HG02759 (cell line): Measurements from ENCODE around the gene PON3.

Experiments used
- ATAC-seq: cut with Tn5 transposase; IDR thresholded peaks from one replicate; pipeline ENCODE4 v1.9.1; 2021; ENCODE audit warnings: mild to moderate bottlenecking, moderate library complexity; ENCODE audit not compliant: unreplicated experiment

PON3 gene

DNA sequence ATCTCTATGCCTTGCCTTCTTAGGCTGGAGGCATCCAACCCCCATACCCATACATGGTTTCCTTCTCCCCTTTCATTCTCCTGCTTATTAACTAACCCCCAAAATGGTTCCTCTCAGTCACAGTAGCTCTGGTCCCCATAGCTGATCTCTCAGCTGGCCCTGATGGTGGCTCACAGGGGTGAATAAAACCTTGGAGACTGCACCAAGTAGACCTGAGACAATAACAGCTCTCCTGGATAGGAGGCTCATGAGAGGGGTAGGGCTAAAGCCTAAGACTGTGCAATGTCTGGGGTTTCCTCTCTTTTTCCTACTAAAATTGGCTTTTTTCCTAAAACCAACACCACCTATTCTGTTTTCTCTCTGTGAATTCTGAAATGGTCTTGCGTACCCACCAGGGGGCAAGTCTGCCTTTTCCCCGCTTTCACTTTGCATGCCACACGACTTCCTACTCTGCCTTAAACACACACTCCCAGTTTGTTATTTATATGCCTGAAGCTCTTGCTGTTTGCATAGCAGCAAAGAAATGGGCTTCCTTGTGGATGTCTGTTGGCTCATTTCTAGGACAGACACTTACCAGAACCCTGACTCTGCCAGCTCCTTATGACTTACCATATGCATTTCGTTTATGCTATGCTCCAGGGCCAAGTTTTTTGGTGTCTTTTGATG is 53.4 kb downstream of the PON3 start:
- ATAC-seq = no peak

DNA sequence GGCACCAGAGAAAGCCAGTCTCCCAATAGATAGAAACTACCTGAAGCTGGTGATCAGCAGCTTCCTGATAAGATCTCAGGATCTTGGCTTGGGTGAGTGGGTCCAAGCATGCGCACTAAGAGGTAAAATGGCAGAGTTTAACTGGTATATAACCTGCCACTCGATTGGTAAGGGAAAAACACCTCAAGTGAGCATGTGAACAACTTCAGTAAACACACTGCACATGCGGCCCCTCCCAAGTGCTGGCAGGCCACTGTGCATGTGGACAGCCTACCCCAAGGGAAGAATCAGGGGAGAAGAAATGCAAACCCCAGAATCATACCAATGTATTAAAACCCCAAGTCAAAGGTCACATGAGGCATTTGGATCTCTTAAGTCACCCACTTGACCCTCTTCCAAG is 54.1 kb downstream of the PON3 start:
- no peak for ATAC-seq

DNA sequence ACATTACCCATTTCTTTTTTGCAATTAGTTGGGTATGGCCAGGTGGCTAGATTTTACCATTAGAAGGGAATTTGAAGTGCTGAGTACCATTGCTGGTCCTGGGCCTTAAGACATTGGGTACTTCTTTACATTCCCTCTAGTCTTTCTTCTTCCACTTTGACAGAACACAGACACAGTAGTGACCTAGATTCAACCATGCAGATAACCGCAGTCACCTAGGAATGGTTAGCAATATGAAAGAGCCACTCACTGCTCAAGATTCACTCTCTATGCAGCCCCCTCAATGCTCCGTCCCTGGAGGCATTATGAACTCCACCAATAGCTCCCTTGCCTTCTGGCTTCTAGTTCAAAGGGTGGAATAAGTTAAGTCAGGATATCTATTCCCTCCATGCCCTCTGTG is 55.7 kb downstream of the PON3 start:
- no peak for ATAC-seq

DNA sequence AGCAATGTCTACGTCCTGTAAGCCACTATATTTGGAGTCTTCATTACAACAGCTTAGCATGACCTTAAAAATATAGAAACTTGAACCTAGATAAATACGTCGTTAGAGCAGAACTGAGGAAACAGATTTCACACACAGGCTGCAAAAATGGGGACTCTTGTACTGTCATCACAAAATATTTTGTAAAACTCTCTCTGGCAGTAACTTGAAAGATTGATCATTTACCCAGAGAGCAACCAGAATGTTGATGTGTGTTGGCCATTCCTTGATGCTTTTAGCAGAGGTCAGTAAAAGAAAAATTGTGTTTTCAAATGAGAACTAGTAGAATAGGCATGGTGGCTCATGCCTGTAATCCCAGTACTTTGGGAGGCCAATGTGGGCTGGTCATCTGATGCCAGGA is 57.3 kb downstream of the PON3 start:
- ATAC-seq = no peak

DNA sequence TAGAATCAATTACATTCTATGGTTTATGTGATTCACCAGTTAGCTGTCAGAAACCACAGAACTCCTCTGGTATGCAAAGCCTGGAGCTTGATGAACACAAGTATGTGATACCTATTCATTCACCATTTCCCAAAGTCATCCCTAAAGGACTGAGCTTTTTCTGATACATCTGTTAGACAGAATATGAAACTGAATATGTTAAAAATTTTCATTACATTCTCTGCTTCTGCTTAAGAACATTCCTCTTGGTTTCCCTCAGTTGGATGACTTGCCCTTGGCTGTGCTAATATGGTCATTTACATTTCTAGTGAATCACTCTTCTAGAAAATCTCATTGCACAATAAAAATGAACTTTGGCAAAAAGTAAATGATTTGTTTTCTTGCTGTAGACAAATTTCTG is 61.1 kb downstream of the PON3 start:
- no peak for ATAC-seq

DNA sequence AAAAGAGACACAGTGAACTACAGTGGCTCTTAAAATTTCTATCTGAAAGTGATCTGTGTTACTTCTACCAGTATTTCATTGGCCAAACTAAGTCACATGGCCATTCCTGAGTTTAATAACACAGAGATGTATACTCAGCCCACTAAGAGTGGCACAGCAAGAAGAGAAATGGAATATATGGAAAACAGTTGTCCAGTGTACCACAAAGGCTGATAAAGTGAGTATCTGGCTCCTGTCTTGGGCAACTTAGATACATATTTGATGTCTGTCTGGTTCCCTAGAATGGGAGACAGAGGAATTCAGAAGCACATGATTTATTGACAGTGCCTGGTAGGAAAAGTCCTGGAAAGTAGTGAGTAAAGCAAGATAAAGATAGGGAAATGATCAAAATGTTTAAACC is 61.7 kb downstream of the PON3 start:
- ATAC-seq = no peak

DNA sequence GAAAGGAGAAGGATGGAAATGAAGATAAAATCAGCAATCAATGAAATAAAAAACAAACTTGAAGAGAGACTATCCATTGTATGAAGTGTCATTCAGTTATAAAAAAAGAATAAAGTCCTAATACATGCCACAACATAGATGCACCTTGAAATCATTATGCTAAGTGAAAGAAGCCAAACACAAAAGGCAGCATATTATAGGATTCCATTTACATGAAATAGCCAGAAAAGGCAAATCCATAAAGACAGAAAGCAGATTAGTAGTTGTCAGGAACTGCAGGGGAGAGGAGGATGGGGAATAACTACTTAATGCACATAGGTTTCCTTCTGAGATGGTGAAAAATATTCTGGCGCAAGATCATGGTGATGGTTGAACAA is 65.2 kb downstream of the PON3 start:
- ATAC-seq = peak; percentile 45

DNA sequence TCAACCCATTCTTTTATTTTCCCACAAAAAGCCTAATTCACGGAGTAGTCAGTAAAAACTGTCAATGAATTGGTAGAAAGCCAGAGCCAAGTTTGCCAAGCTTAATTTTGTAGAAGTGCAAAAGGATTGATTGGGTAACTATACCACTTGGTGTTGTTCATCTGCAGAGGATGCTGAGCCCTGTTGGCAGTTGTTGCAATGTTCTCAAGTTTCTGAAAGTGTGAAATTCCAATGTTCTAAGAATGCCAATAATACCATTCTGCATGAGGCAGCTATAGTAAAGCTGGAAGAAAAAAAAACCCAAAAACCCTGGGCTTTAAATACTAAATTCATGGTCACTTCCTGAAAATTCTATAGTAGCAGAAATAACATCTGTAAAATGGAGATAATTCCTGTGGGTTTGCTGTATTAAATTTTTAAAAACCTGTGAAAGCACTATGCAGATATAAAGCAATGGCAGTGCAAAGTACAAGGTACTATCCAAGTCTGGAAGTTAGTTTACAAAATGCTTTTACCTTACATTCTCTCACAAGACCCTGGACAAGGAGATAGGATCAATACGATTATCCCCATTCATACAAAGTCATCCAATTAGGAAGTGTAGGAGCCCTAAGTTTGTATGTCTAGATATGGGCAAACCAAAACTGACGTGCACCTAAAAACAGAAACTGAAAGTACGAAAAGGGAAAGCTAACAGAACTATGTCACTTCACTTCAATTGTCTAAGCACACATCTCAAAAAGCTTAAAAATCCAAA is 65.8 kb downstream of the PON3 start:
- peak; percentile 95 for ATAC-seq

DNA sequence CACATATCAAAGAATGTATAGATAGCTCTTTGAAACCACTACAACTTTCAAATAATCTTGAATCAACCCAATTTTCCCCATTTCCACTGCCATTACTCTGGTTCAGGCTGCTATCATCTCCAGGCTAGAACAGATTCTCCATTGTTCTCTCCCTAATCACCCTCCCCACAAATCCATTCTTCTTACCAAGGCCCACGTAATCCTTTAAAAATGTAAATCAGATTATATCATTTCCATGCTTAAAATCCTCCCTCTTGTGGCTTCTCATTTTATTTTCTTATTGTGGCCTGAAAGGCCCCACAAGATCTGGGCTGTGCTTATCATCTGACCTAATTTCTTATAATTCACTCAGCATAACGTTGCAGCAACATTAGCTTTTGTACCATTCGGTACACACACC is 68.8 kb downstream of the PON3 start:
- ATAC-seq = no peak

DNA sequence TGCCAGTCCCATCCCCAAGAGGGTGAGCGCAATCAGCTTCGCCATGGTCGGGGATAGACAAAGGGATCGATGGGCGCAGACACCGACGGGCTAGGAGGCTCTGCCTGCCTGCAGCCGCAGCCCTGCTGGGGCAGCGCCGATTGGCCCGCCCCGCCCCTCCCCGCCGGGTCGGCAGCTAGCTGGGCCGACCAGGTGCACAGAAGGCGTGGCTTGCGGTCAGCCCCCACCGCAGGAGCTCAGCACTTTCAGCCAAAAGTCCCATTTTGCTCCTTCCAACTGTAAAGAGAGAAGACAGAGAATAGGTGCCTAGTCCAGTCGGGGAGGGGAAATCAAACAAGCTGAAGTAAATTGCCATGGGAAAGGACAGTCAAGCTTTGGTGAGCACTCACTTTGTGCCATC is 71.7 kb downstream of the PON3 start, which contains the start of gene PON1:
TSS of gene PON1 (minus strand) at position 102 of the 400 bp plus-strand sequence. CDS start at position 45, 57 bp downstream.
- no peak for ATAC-seq

DNA sequence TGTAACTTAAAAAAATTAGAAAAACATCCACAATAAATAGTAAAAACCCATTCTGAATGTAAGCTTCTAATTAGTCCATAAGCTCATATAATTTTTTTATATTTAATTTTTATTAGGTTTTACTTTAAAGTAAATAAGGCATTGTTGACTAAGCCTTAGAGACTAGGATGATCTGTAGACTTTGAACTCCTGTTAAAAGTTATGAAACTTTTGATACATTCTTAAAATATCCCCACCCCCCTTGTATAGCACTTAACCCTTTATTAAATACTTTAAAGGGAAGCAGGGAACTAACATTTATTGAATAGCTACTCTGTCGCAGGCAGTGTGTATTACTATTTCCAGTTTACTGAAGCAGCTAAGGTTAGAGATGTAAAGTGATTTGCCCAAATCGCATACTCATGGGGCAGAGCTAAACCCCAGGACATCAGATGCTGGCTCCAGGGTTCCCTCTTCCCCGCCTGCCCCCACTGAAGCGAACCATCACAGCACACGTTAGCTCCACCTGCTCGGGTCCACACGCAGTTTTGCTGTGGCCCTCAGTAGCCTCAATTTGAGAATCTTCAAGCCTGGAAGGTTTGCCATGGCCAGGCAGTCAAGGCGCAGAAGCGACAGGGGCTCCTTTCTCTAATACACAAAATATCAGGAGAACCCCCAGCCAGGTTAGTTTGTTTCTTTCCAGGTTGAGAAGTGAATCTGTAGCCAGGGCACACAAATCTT is 72.6 kb downstream of the PON3 start:
- no peak for ATAC-seq

DNA sequence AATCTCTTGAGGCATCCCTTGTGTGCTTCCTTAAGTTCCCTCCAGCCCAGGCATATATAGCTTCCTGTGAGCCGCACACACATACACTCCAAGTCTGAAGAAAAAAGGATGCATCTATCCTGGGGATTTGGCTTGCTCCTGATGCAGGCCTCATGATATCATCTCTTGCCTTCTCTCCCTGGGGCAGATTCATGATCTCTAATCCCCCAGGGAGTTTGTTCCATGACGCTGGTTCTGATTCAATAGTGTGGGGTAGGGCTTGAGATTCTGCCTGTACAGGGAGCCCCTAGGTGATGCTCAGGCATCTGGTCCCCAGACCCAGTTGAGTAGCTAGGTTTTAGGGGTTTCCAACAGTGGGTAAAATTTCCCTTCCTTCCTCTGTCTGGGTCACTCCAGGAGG is 73.3 kb downstream of the PON3 start:
- ATAC-seq = no peak

DNA sequence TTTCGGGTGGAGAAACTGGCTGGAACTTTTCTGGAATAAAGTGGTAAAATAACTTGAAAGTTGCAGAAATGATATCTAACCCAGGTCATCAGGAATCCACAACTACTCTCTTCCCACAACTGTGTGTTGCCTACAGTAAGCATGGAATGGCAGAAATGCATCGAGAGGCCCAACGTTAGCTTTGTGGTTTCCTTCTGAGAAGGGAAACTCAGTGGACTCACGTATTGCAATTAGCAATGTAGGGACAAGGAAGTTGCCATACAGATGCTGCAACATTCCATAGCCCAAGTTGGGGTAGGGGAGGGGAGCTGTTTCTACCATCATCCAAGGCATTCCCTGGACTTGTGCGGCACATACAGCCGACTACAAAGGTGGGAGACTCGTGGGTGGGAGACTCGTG is 73.8 kb downstream of the PON3 start:
- no peak for ATAC-seq

DNA sequence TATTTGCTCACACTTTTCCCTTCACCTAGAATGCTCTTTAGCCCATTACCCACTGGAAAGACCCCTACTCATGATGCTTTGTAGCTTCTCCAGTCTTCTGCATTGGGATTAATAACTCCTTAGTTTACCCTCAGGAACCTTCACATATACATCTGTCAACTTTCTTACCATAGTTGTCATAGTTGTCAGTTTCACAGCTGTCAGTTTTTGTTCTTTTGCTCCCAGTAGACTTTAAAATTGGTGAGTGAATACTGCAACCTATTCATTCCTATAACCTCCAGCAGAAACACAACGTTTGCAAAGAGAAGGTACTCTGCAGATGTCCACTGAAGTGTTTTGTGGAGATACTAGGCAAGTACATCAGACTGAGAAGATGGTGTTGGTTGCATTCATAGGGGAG is 74.5 kb downstream of the PON3 start:
- ATAC-seq = no peak

DNA sequence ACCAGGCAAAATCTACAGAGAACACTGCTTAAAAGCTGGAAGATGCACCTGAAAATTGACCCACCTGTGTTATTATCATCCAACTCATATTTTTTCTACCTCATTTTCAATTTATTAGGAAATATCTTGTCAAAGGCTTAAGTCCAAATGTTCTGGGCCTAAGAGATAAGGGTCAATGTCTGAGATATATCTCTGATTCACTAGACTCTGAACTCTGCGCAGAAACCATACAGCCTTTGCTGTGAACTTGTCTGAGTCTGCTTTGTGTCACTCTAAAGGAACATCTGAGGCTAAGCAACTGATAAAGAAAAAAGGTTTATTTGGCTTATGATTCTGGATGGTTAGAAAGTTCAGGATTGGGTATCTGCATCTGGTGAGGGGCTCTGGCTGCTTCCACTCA is 75.5 kb downstream of the PON3 start:
- no peak for ATAC-seq

DNA sequence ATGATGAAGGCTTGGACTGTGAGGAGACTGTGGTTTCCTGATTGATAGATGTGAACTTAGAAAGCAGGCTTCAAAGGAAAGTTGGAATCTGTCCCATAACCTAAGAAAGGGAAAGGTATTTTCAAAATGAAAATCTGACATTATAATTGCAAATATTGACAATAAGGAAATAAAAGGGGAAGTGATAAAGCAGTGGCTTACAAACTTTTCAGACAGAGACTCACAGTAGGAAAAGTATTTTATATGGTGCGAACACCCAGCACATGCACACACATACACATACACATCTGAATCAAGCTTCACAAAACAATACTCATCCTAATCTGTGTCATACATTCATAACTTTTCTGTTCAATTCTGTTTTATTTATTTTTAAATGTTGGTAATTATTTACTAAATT is 76.6 kb downstream of the PON3 start:
- ATAC-seq = no peak

DNA sequence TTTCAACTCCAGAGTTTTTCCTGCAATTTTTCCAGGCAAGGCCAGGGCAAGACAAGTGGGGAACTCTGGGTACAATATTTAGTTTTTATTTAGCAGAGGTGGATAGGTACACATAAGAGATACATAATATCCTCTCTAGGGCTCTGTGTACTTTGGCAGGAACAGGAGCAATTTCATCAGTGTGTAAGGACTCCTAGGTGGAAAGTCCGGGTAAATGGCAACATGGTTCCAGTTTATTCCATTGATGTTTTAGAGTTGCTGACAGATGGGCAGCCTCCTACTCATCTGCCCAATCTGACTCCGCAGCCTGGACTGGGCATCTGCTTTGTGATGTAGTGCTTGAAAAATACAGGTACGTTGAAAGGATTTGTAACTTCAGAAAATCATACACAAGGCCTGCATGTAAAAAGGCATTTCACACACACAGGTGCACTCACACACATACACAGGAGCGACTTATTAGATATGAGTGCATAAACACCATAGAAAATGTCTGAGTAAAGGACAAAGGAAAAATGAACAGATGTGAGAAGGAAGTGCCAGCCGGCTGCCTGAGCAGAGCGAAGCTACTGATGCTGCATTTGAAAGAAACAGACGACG is 77.6 kb downstream of the PON3 start:
- no peak for ATAC-seq

DNA sequence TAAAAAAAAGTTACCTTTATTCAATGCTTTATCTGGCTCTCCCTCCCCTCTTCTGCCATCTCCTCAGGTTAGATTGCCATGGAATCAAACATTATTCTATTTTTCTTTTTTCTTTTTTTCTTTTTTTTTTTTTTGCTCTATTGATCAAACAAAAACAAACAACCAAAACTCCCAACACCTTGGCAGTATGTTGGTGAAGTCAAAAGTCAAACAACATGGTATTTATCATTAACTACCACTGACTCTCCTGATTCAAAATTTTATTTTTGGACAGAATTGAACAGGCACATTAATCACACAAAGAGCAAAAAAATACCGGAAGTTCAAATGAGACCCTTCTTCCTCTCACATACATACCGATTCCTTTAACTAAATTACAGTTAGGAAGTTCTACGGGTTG is 78.2 kb downstream of the PON3 start:
- no peak for ATAC-seq

DNA sequence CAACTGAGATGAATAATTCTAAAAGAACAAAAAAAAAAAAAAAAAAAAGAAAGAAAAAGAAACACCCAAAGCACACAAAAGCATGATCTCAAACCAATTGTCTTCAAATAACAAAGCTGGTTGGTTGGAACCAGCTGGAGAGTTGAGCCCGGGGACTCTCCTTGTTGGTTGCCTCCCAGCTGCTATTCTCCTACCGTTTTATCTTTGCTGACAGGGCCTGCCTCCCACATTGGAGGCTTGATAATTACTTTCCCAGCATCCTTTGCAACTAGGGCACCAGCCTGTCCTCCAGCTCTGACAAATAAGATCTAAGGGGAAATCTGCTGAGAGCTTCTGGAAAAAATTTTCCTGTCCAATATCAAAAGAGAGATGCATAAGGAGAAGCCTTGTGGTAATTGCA is 78.6 kb downstream of the PON3 start:
- ATAC-seq = no peak

DNA sequence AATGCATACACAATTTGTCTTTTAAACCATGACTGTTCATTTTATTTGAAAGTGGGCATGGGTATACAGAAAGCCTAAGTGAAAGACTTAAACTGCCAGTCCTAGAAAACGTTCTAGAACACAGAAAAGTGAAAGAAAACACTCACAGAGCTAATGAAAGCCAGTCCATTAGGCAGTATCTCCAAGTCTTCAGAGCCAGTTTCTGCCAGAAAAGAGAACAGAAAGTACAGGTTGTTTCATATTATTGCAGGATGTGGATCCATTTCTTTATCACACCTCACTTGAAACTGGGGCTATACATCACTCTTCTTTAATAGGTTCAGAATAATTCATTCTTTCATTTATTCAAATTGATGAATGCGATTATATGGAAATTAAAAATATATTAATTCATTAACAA is 79.6 kb downstream of the PON3 start:
- ATAC-seq = no peak

DNA sequence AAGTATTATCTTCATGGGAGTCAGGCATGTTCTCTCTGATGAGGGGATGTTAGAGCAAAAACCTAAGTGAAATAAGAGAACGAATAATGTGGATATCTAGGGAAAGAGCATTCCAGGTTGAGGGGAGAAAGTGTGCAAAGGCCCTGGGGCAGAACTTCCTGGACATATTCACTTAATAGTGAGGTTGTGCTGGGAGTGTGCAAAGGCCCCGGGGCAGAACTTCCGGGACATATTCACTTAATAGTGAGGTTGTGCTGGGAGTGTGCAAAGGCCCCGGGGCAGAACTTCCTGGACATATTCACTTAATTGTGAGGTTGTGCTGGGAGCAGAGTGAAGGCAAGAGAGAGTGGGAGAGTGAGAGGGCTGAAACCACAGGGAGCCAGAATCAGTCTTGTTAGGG is 83.6 kb downstream of the PON3 start:
- no peak for ATAC-seq

DNA sequence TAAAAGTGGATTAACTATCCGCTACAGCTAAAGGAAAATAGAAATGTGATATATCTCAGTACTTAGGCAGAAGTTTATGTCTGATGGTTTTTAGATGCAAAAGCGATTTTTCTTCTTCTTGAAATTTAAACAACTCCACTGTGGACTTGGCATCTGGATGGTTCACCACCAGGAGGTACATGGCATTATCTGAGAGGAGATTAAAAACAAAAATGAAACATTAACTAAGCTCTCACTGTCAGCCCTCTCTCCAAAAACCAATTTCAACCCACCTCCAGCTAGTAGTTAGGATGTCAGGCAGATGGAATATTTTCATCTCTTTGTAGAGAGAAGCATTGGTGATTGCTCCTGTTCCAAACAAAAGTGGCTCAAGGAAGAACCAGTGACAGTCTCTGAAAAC is 84.8 kb downstream of the PON3 start:
- no peak for ATAC-seq
